Heart left ventricle (tissue), 16 donors: ENCODE results near the gene LITAFD. TPM values are rescaled to one million over a fixed set of nuclear protein-coding genes. Genes with fewer than 3 reads are reported as not detected.
A peak's percentile ranks its signal among the peaks of the same experiment; 100 is the strongest.

Experiments
- ATAC-seq, 4 donors: fragments of 200-7000 bp; cut with Tn5 transposase; one replicate each; pipeline ENCODE4 v1.9.1; 2020 to 2022; ENCODE audit warnings: moderate library complexity in 4 of 4, mild to moderate bottlenecking in 3 of 4, moderate number of reproducible peaks in 1 of 4
- DNase-seq, 5 donors: peaks; one replicate each; pipeline ENCODE4 v3.0.0-alpha.2; 2020
- H3K27ac ChIP-seq, 12 donors: fragments of 200-600 bp; sonication (generic) in 4 of 12; one replicate each; pipeline versions ENCODE4 v1.5.0 to v1.8.0; 2016 to 2022; ENCODE audit warnings: mild to moderate bottlenecking in 2 of 12
- H3K27me3 ChIP-seq, 9 donors: fragments of 200-600 bp; sonication (generic) in 2 of 9; one replicate each; pipeline versions ENCODE4 v1.5.1 to v1.8.0; 2016 to 2022; ENCODE audit warnings: mild to moderate bottlenecking in 3 of 9
- H3K36me3 ChIP-seq, 9 donors: fragments of 200-600 bp; sonication (generic) in 2 of 9; one replicate each; pipeline versions ENCODE4 v1.5.0 to v1.8.0; 2018 to 2022; ENCODE audit warnings: mild to moderate bottlenecking in 2 of 9
- H3K4me1 ChIP-seq, 12 donors: fragments of 200-600 bp; sonication (generic) in 4 of 12; one replicate each; pipeline versions ENCODE4 v1.5.0 to v1.8.0; 2016 to 2022; ENCODE audit warnings: mild to moderate bottlenecking in 3 of 12
- H3K4me3 ChIP-seq, 12 donors: fragments of 200-600 bp; sonication (generic) in 4 of 12; one replicate each; pipeline versions ENCODE4 v1.5.0 to v1.8.0; 2017 to 2022; ENCODE audit warnings: mild to moderate bottlenecking in 9 of 12, moderate library complexity in 4 of 12
- H3K9me3 ChIP-seq, 12 donors: fragments of 200-600 bp; sonication (generic) in 4 of 12; one replicate each; pipeline versions ENCODE4 v1.5.0 to v1.8.0; 2016 to 2022; ENCODE audit warnings: mild to moderate bottlenecking in 1 of 12
- CTCF ChIP-seq, 12 donors: fragments of 200-600 bp; sonication (generic) in 4 of 12; IDR thresholded peaks; one replicate each; pipeline versions ENCODE4 v1.5.0 to v1.8.0; 2018 to 2022; ENCODE audit warnings: antibody characterized with exemption in 12 of 12, mild to moderate bottlenecking in 5 of 12
- POLR2A ChIP-seq, 2 donors: fragments of 450-650 bp; IDR thresholded peaks; one replicate each; pipeline ENCODE4 v1.6.1; 2017; ENCODE audit warnings: antibody characterized with exemption in 2 of 2, mild to moderate bottlenecking in 2 of 2, moderate library complexity in 2 of 2
- WGBS, 4 donors: extraction: QIAGEN DNeasy Blood & Tissue Kit in 2 of 4; methylation state at CpG; one replicate each; pipeline versions ENCODE4 v1.1.5 to v1.1.7; 2013 to 2018; 5-methylcytosine and 5-hydroxymethylcytosine counted together
- intact Hi-C, 10 donors: fragments of 100-400 bp; cut with DNase I; formaldehyde crosslinking; loops; one replicate each; pipeline versions ENCODE4 v1.11.1 to v1.14.2; 2022
- polyA plus RNA-seq, 2 donors: library from polyadenylated mRNA; stranded (reverse); fragments of 200-250 nt; gene quantifications; one replicate each; pipeline ENCODE4 v1.2.3, GENCODE V29; 2013
- total RNA-seq, 9 donors: library from RNA; depleted of rRNA in 2 of 9; stranded (reverse); fragments of >200 nt in 2 of 9; fragmentation: NEBNext Ultra II Directional in 3 of 9; extraction: Animal tissue kit (Norgen Biotek cat#: 25700) in 3 of 9; gene quantifications; one replicate each; pipeline versions ENCODE4 v1.1.0 to v1.2.4, GENCODE V29; 2016 to 2023
- donor health status: ischemic (EF 13 %, LVEDD 7.1; RV severe dilation, severe dysfunction).
- donor health status: healthy with polysubstance abuse.
- donor health status: DM: no; HTN: yes; CAD: no.
- donor health status: DM: no; HTN: no; CAD: no.
- donor health status: ischemic (EF 25% LVEDD 6.9; RV normal size, moderate dysfunction).
- donor health status: ischemic (EF 25% LVEDD 5.7; RV mildly dilated, moderate dysfunction).
- donor health status: healthy.
- donor health status: DM: yes; HTN: yes; CAD: no.
- donor health status: ischemic (EF 35%, LVEDD 5.7; RV mildly dilated, moderate dysfunction).
- donor health status: nonischemic (EF 11% LVEDD 7.7; RV severe dilation, severe dysfunction).
- donor health status: DM: yes; HTN: yes; CAD: no.
- donor health status: PGD.
- donor health status: ischemic (EF 29% LVEDD 5.4; RV normal size, mild dysfunction).
- donor health status: nonischemic (EF 23%, LVEDD 6.1; RV moderate dilation, normal function).

Gene LITAFD
- total and polyA plus RNA-seq, 11 donors: not detected

- intact Hi-C loops: loop anchor here in 1 of 10 donors (5.0 kb wide), 1 partner anchor 81 kb away; the partner anchor contains the start of genes PMM2 and TMEM186
- H3K27ac ChIP-seq: no peak overlapping the region
Measured at GRCh38 chr16:8877894-8878522, 4.1 kb upstream of the LITAFD start.

GRCh38 chr16:8878523-8878911, 3.6 kb upstream of the LITAFD start:
- Histone ChIP-seq H3K4me1 (peaks cover 0 to 4% (median 0%) of the 10 kb centered on the region in 12 donors), H3K4me3 (no peak overlapping the region), H3K27ac (no peak overlapping the region), H3K36me3 (no peaks in the 10 kb centered on the region), H3K27me3 (no peaks in the 10 kb centered on the region), H3K9me3 (no peaks in the 10 kb centered on the region)
- DNase-seq: peak in 1 of 5 donors; percentile 35
- TF ChIP-seq CTCF (IDR thresholded peaks at IDR 0.05) (no peak), POLR2A (IDR thresholded peaks at IDR 0.05) (no peak)
- ATAC-seq: no peak
- WGBS, 4 donors: 74 to 77% (median 76%) methylated on average over 6 of the region's 6 CpGs
- intact Hi-C loops: loop anchor here in 1 of 10 donors (5.0 kb wide), 1 partner anchor 81 kb away; the partner anchor contains the start of genes PMM2 and TMEM186

More at GRCh38 chr16:8877894-8878522, 4.1 kb upstream of the LITAFD start:
- no peak for ATAC-seq
- 67 to 75% (median 68%) methylated on average over 8 of the region's 8 CpGs for WGBS, 4 donors
- TF ChIP-seq POLR2A (IDR thresholded peaks at IDR 0.05) (no peak), CTCF (IDR thresholded peaks at IDR 0.05) (no peak)
- DNase-seq: peak in 1 of 5 donors; percentile 19
- Histone ChIP-seq H3K36me3 (no peaks in the 10 kb centered on the region), H3K4me3 (no peak overlapping the region), H3K9me3 (no peaks in the 10 kb centered on the region), H3K4me1 (peaks cover 0 to 4% (median 0%) of the 10 kb centered on the region in 12 donors), H3K27me3 (no peaks in the 10 kb centered on the region)

GRCh38 chr16:8880839-8881510, 1.2 kb upstream of the LITAFD start:
- no peaks in the 10 kb centered on the region for H3K36me3 ChIP-seq
- H3K4me3 ChIP-seq: no peak overlapping the region
- H3K4me1 ChIP-seq: peaks cover 0 to 8% (median 6%) of the 10 kb centered on the region in 12 donors
- intact Hi-C loops: loop anchor here (1.0 to 10.0 kb wide), 11 partner anchors 84 to 316 kb away; partner anchors contain the start of genes PMM2 (in 4 of the 10) and TMEM186 (in 4 of the 10)
- DNase-seq (no peak), ATAC-seq (no peak)
- peaks cover 0 to 5% (median 0%) of the 10 kb centered on the region in 9 donors for H3K27me3 ChIP-seq
- 90 to 93% (median 91%) methylated on average over 8 of the region's 8 CpGs for WGBS, 4 donors
- no peak for TF ChIP-seq POLR2A (IDR thresholded peaks at IDR 0.05)
- H3K9me3 ChIP-seq: no peaks in the 10 kb centered on the region
- no peak overlapping the region for H3K27ac ChIP-seq

GRCh38 chr16:8882725-8883377, 700 bp downstream of the LITAFD start:
- Histone ChIP-seq H3K9me3 (no peaks in the 10 kb centered on the region), H3K27me3 (peaks cover 0 to 5% (median 0%) of the 10 kb centered on the region in 9 donors), H3K36me3 (no peaks in the 10 kb centered on the region), H3K4me3 (no peak overlapping the region), H3K4me1 (peaks cover 0 to 20% (median 14%) of the 10 kb centered on the region in 12 donors), H3K27ac (no peak overlapping the region)
- DNase-seq (no peak), ATAC-seq (no peak)
- WGBS, 4 donors: 83 to 88% (median 86%) methylated on average over 15 to 17 of the region's 17 CpGs
- TF ChIP-seq CTCF (IDR thresholded peaks at IDR 0.05) (no peak), POLR2A (IDR thresholded peaks at IDR 0.05) (no peak)
- intact Hi-C loops: loop anchor here in 9 of 10 donors (5.0 to 10.0 kb wide), 5 partner anchors 86 to 318 kb away; partner anchors contain the start of genes PMM2 (in 2 of the 9) and TMEM186 (in 2 of the 9)
